HFFc6 (cell line): ENCODE data around the gene FOXJ3. TPM values are rescaled to one million over a fixed set of nuclear protein-coding genes. Genes with fewer than 3 reads are reported as not detected.

ENCODE experiments used
- DNase-seq: peaks from one replicate; pipeline ENCODE4 v3.0.0-alpha.2; 2018
- H3K27ac Mint-ChIP-seq: 2 replicates; pipeline ENCODE4 v1.8.0; 2020; ENCODE audit warnings: mild to moderate bottlenecking, mixed read lengths
- H3K27me3 Mint-ChIP-seq: 2 replicates; pipeline ENCODE4 v1.8.0; 2021; ENCODE audit warnings: mild to moderate bottlenecking, moderate library complexity, mixed read lengths; ENCODE audit not compliant: insufficient read depth
- H3K36me3 Mint-ChIP-seq: 2 replicates; pipeline ENCODE4 v1.8.0; 2021; ENCODE audit warnings: low read depth, mixed read lengths
- H3K4me1 Mint-ChIP-seq: 2 replicates; pipeline ENCODE4 v1.8.0; 2020; ENCODE audit warnings: low read depth, mixed read lengths
- H3K4me3 Mint-ChIP-seq: 2 replicates; pipeline ENCODE4 v1.8.0; 2020; ENCODE audit warnings: mild to moderate bottlenecking, moderate library complexity, mixed read lengths
- H3K9me3 Mint-ChIP-seq: 2 replicates; pipeline ENCODE4 v1.8.0; 2020; ENCODE audit warnings: mild to moderate bottlenecking, mixed read lengths
- total RNA-seq, 6 experiments: library from RNA; stranded (reverse); fragmentation: NEBNext Ultra II Directional; extraction: Animal tissue kit (Norgen Biotek cat#: 25700); gene quantifications; 2 replicates in 1 of 6; 3 replicates in 5 of 6; pipeline ENCODE4 v1.2.3, GENCODE V29; 2021
- TF ChIP-seq, protein P1 (sequence below): fragments of 200-600 bp; sonication (generic); IDR thresholded peaks from 2 replicates; pipeline ENCODE4 v1.5.0; 2021; ENCODE audit warnings: antibody characterized with exemption, mild to moderate bottlenecking

Gene FOXJ3
- total RNA-seq, 6 experiments from 2014 or later = 24.5 to 31.3 (median 28.9) TPM

DNA sequence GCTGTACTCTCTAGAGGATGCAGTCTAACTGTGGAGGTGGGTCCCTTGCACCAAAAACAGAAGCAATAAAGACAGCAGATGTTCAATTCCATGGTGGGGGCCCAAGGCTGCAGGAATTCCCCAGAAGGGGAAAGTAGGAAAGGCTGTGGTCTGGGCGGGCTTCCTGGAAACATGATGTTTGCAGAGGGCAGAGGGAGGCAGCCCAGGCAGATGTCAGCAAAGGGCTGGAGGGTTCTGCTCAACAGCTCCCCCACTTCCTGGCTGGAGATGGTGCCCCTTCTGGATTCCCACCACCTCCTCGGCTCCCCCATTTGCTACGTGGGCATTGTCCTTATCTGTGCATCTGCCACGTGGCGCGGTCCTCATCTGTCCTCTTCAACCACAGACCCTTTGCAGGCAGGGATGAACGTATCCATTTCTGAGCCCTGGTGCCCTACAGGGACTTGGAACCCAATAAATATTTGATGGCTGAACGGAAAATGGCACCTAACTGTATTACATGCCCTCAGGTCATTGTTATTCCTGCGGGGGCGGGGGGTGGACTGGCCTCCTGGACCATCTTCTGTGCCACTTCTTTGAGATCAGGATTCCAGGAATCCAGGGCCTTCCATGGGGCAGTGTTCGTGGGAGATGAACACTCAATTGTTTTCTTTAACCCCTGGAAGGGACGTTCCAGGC is 190.2 kb downstream of the FOXJ3 start:
- TF ChIP-seq, protein P1, sequence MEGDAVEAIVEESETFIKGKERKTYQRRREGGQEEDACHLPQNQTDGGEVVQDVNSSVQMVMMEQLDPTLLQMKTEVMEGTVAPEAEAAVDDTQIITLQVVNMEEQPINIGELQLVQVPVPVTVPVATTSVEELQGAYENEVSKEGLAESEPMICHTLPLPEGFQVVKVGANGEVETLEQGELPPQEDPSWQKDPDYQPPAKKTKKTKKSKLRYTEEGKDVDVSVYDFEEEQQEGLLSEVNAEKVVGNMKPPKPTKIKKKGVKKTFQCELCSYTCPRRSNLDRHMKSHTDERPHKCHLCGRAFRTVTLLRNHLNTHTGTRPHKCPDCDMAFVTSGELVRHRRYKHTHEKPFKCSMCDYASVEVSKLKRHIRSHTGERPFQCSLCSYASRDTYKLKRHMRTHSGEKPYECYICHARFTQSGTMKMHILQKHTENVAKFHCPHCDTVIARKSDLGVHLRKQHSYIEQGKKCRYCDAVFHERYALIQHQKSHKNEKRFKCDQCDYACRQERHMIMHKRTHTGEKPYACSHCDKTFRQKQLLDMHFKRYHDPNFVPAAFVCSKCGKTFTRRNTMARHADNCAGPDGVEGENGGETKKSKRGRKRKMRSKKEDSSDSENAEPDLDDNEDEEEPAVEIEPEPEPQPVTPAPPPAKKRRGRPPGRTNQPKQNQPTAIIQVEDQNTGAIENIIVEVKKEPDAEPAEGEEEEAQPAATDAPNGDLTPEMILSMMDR = no peak; the same call in 1 of the 2 replicates
- Mint-ChIP-seq H3K4me1 (peaks cover 5% of the 10 kb centered on the region; the same call in 1 of the 2 replicates), H3K27ac (no peak overlapping the region), H3K9me3 (no peaks in the 10 kb centered on the region), H3K4me3 (no peak overlapping the region), H3K27me3 (peaks cover 38% of the 10 kb centered on the region), H3K36me3 (no peaks in the 10 kb centered on the region)
- no peak for DNase-seq

DNA sequence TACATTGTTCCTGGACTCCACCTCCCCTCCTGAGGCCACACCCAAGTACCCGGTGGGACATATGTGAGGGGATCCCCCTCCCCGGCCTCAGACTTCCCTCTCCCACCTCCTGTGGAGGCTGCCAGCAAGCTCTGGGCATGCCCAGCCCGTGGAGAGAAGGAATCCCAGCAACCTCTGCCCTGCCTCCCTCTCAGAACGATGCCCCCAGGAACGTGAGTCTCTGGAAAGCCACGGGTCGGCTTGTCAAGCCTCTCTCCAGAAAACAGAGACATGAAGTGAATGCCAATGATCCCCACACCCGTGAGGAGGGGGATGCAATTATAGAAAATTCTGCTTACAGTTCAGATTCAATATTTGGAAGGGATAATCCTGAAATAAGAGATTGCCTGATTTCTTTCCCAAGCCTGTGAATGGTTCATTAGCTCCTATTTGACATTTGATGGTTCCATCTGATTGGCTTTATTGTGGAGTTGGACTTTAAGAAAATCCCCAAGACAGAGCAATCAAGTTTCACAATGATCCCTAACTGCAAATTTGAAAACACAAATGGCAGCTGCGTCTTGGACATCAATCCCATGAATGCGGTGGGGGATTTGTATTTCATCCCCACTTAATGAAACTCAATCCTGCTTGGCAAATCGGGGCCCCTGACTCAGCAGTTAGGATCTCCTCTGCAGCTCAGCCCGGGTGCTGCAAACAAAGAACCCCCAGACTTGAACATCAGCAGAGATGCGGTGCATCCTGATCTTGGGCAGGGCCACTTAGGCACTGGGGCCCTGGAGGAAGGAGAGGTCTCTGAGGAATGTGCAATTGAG is 190.9 kb downstream of the FOXJ3 start:
- no peaks in the 10 kb centered on the region for H3K9me3 Mint-ChIP-seq
- H3K4me3 Mint-ChIP-seq = no peak overlapping the region
- TF ChIP-seq, protein P1 = no peak
- DNase-seq = no peak
- H3K36me3 Mint-ChIP-seq = no peaks in the 10 kb centered on the region
- H3K27ac Mint-ChIP-seq = no peak overlapping the region
- peaks cover 40% of the 10 kb centered on the region for H3K27me3 Mint-ChIP-seq
- H3K4me1 Mint-ChIP-seq = peaks cover 5% of the 10 kb centered on the region; the same call in 1 of the 2 replicates

DNA sequence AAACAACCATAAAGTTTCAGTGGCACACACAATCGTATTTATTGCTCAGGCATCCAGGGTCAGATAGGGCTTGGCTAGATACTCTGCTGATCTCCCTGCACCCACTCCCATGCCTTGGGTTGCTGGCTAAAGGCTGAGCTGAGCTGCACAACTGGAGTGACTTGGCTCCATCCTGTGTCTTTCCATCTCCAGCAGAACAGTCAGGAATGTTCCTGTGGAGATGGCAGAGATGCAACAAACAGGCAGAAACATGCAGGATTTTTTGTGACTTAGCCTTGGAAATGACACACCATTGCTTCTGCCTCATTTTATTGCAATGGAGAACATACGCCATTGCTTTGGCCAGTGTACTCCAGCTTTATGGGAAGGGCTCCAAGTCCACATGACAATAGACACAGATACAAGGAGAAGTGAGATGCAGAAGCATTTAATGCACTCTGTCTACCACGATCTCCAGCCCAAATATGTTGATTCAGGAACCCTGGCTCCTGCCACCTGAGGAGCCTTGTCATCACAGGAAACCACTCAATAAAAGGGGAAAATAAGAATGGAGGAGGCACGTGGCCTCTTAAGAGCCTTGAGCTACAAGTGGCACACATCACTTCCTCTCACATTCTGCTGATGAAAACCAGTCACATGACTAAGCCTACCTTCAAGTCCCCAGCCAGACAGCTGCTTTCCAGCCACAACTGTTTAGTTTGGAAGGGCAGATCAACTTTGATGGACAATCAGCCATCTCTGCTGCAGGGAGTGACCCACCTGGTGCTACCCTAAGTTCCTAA is 191.9 kb downstream of the FOXJ3 start:
- Mint-ChIP-seq H3K27ac (no peak overlapping the region), H3K36me3 (no peaks in the 10 kb centered on the region), H3K27me3 (peaks cover 42% of the 10 kb centered on the region), H3K9me3 (no peaks in the 10 kb centered on the region), H3K4me3 (no peak overlapping the region), H3K4me1 (peaks cover 5% of the 10 kb centered on the region; the same call in 1 of the 2 replicates)
- TF ChIP-seq, protein P1 = no peak
- DNase-seq = no peak

DNA sequence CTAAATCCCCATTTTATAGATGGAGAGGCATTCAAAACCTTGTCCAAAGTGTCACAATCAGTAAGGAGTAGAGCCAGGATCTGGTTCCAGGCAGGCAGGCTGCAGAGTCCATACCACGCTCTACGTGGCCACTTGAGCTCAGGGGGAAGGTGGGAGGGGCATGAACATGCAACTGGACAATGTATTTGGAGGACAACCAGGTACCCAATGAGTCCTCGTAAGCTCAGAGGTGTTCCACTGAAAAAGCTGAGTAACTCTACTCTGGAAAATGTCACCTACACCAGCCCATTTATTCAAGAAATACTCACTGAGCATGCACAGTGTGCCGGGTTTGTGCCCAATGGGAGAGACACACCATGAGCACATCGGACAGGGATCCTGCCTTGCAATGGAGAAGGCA is 193.1 kb downstream of the FOXJ3 start:
- peaks cover 50% of the 10 kb centered on the region for H3K27me3 Mint-ChIP-seq
- TF ChIP-seq, protein P1 = no peak
- H3K27ac Mint-ChIP-seq = no peak overlapping the region
- peaks cover 5% of the 10 kb centered on the region; the same call in 1 of the 2 replicates for H3K4me1 Mint-ChIP-seq
- no peak overlapping the region for H3K4me3 Mint-ChIP-seq
- no peak for DNase-seq
- H3K36me3 Mint-ChIP-seq = no peaks in the 10 kb centered on the region
- no peaks in the 10 kb centered on the region for H3K9me3 Mint-ChIP-seq

DNA sequence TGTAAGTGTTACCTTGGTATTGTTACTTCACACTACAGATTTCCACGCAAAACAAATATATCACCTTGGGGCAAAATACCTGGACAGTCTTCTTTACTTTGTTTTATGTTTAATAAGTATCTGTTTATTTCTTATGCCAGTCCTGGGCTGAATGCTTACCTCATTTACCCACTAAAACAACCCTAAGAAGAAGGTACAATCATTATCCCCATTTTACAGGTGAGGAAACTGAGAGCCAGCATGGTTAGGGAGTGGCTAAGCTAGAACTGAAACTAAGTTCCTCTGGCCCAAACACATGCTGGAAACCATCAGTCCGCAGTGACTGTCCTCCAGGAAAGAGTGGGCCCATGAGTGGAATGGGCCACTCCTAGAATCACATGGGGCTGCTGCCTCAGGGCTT is 194.8 kb downstream of the FOXJ3 start:
- H3K27me3 Mint-ChIP-seq = peaks cover 52% of the 10 kb centered on the region
- H3K9me3 Mint-ChIP-seq = no peaks in the 10 kb centered on the region
- TF ChIP-seq, protein P1 = no peak
- H3K4me3 Mint-ChIP-seq = no peak overlapping the region
- H3K4me1 Mint-ChIP-seq = peaks cover 5% of the 10 kb centered on the region; the same call in 1 of the 2 replicates
- no peaks in the 10 kb centered on the region for H3K36me3 Mint-ChIP-seq
- H3K27ac Mint-ChIP-seq = no peak overlapping the region
- DNase-seq = no peak
